ENCODE data around the gene GYPA.

DNA sequence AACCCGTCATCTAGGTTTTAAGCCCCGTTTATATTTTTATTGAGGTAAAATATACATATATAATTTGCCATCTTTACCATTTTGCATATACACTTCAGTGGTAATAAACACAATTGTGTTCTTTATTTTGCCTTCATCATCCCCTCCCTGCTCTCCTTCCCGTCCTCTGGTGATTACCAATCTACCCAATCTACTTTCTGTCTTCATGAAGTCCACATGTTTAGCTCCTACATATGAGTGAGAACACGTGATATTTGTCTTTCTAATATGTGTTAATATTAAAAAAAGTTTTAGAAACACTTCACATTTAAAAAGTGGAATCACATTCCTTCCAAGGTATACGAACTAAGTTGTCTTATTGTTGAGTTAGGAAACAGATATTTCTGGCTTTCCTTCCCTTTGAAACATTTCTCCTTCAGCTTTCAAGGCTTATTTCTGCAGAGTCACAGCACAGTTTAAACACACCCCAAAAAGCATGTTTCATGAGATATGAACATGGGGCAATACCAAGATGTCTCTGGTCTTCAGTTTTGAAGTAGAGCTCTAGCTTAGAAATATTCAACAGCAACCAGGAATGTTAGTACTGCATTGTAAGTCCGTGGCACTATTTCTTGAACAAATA lies 35.9 kb downstream of the GYPA start:
- TF ChIP-seq POLR2AphosphoS5 (IDR thresholded peaks at IDR 0.05; ENCODE audit: borderline replicate concordance, low read depth, low read length) = no peak
- TF ChIP-seq EZH2 (IDR thresholded peaks at IDR 0.05) = no peak
- TF ChIP-seq FOXP2 (optimal IDR thresholded peaks at IDR 0.05; ENCODE audit: control extremely low read depth, extremely low read length, insufficient read depth) = no peak

All from SK-N-MC (cell line).